HepG2 (cell line): ENCODE data around the gene ACSM2B. TPM values are rescaled to one million over a fixed set of nuclear protein-coding genes. Genes with fewer than 3 reads are reported as not detected.

Experiments used
- DR1 ChIP-seq: sonication (generic); formaldehyde crosslinking; IDR thresholded peaks from 2 replicates; pipeline ENCODE4 v1.8.0; 2021; ENCODE audit warnings: mild to moderate bottlenecking, missing genetic modification reagents, inconsistent platforms
- ETS1 ChIP-seq: sonication (generic); formaldehyde crosslinking; IDR thresholded peaks from 2 replicates; pipeline ENCODE4 v1.4.0; 2020; ENCODE audit warnings: missing genetic modification reagents
- KAT7 ChIP-seq: IDR thresholded peaks from 2 replicates; pipeline ENCODE4 v1.6.1; 2018; ENCODE audit warnings: borderline replicate concordance, missing compliant biosample characterization
- NCOR1 ChIP-seq: fragments of 200-600 bp; sonication (generic); IDR thresholded peaks from 2 replicates; pipeline ENCODE4 v1.7.0; 2017; ENCODE audit warnings: antibody characterized with exemption, low read length, borderline replicate concordance
- NR2F6 ChIP-seq, 2 experiments: IDR thresholded peaks; 2 replicates each; pipeline ENCODE4 v1.6.1; 2016; ENCODE audit warnings: antibody characterized with exemption in 1 of 2, mild to moderate bottlenecking in 1 of 2
- PREB ChIP-seq: sonication (generic); formaldehyde crosslinking; IDR thresholded peaks from 2 replicates; pipeline ENCODE4 v1.4.0; 2020; ENCODE audit warnings: missing genetic modification reagents
- RCOR2 ChIP-seq: IDR thresholded peaks from 2 replicates; pipeline ENCODE4 v1.6.1; 2016; ENCODE audit warnings: missing biosample characterization, missing genetic modification reagents
- STAT6 ChIP-seq: sonication (generic); formaldehyde crosslinking; IDR thresholded peaks from 2 replicates; pipeline ENCODE4 v1.4.0; 2020; ENCODE audit warnings: missing genetic modification reagents, mild to moderate bottlenecking, borderline replicate concordance
- TCF7L2 ChIP-seq: IDR thresholded peaks from 2 replicates; pipeline ENCODE4 v1.6.1; 2011; ENCODE audit warnings: mild to moderate bottlenecking, low read depth, low read length, moderate library complexity
- ZC3H4 ChIP-seq: sonication (generic); formaldehyde crosslinking; IDR thresholded peaks from 2 replicates; pipeline ENCODE4 v1.4.0; 2020; ENCODE audit warnings: missing genetic modification reagents, borderline replicate concordance
- ZNF362 ChIP-seq: sonication (generic); formaldehyde crosslinking; IDR thresholded peaks from 2 replicates; pipeline ENCODE4 v1.4.0; 2020; ENCODE audit warnings: missing genetic modification reagents, mild to moderate bottlenecking, borderline replicate concordance
- ZNF687 ChIP-seq: sonication (generic); formaldehyde crosslinking; IDR thresholded peaks from 2 replicates; pipeline ENCODE4 v1.5.1; 2020; ENCODE audit warnings: mild to moderate bottlenecking, missing genetic modification reagents, moderate library complexity
- ZNF800 ChIP-seq: sonication (generic); formaldehyde crosslinking; IDR thresholded peaks from 2 replicates; pipeline ENCODE4 v1.4.0; 2020; ENCODE audit warnings: missing genetic modification reagents
- ZSCAN12 ChIP-seq: sonication (generic); formaldehyde crosslinking; IDR thresholded peaks from 2 replicates; pipeline ENCODE4 v1.9.0; 2021; ENCODE audit warnings: mild to moderate bottlenecking, missing genetic modification reagents
- polyA plus RNA-seq, 8 experiments: library from polyadenylated mRNA; depleted of rRNA in 3 of 8; stranded (reverse) in 7 of 8; unstranded in 1 of 8; fragments of >200 nt; fragmentation: Illumina TruSeq in 4 of 8; extraction: Trizol in 4 of 8; gene quantifications; 2 replicates each; pipeline versions ENCODE4 v1.2.1 to v1.2.3, GENCODE V29; 2011 to 2016; ENCODE audit warnings: low read depth in 4 of 8, missing spikeins in 1 of 8, mixed read lengths in 1 of 8; ENCODE audit not compliant: insufficient read depth in 1 of 8
- total RNA-seq, 5 experiments: library from RNA; depleted of rRNA; stranded (reverse); fragments of >200 nt; fragmentation: Illumina TruSeq; extraction: Trizol; gene quantifications; 2 replicates each; pipeline ENCODE4 v1.2.3, GENCODE V29; 2016; ENCODE audit warnings: low read depth in 1 of 5

ACSM2B gene
- total and polyA plus RNA-seq, 2 of the 13 experiments (the other 11 are each of a cell fraction or from before 2014, with no cell fraction given) = 22.9 to 34.0 TPM

GRCh38 chr16:20611975-20612481, 35.9 kb upstream of the ACSM2B start (continued):
- 0 out of 2 replicates have a peak, but pooled peaks have one; percentile 21 for TF ChIP-seq DR1 (CRISPR knock-in tag)
- TF ChIP-seq RCOR2 = no peak
- no peak for TF ChIP-seq PREB (CRISPR knock-in tag)
- no peak for TF ChIP-seq ZSCAN12 (CRISPR knock-in tag)
- no peak for TF ChIP-seq ZC3H4 (CRISPR knock-in tag)
- 0 out of 2 replicates have a peak, but pooled peaks have one; percentile 40 for TF ChIP-seq STAT6 (CRISPR knock-in tag)
- TF ChIP-seq NR2F6 (IDR thresholded peaks at IDR 0.05) = no peak
- no peak for TF ChIP-seq NR2F6 (CRISPR knock-in tag; IDR thresholded peaks at IDR 0.05)
- no peak for TF ChIP-seq ETS1 (CRISPR knock-in tag)
- TF ChIP-seq ZNF800 = no peak
- no peak for TF ChIP-seq NCOR1
- no peak for TF ChIP-seq ZNF362
- no peak for TF ChIP-seq TCF7L2
- TF ChIP-seq KAT7 (CRISPR knock-in tag) = no peak
- 0 out of 2 replicates have a peak, but pooled peaks have one; percentile 52 for TF ChIP-seq ZNF687 (CRISPR knock-in tag)
